ENCODE measurements around the gene C1S.

Gene C1S

DNA sequence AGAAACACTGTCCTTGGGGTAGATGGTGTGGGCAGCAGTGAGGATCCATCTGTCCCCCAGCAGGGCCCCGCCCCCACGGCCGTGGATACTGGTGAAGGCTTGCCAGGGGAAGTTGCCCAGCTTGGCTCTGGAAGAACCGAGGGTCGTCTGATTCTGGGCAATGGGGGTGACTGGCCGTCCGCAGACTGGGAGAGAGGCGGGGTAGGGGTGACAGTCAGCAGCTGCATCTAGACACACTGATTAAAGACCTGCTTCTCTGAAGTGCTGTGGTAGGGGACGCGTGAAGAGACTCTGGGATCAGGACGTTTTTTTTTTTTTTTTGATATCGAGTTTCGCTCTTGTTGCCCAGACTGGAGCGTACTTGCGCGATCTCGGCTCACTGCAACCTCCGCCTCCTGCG is 36.5 kb downstream of the C1S start:
- H3K27me3 ChIP-seq (ENCODE audit: insufficient read depth, low read depth, severe bottlenecking) = no peaks in the 10 kb centered on the region
- no peaks in the 10 kb centered on the region for H3K9me3 ChIP-seq (ENCODE audit: severe bottlenecking)
- no peak overlapping the region for H3K27ac ChIP-seq
- TF ChIP-seq, protein P1, sequence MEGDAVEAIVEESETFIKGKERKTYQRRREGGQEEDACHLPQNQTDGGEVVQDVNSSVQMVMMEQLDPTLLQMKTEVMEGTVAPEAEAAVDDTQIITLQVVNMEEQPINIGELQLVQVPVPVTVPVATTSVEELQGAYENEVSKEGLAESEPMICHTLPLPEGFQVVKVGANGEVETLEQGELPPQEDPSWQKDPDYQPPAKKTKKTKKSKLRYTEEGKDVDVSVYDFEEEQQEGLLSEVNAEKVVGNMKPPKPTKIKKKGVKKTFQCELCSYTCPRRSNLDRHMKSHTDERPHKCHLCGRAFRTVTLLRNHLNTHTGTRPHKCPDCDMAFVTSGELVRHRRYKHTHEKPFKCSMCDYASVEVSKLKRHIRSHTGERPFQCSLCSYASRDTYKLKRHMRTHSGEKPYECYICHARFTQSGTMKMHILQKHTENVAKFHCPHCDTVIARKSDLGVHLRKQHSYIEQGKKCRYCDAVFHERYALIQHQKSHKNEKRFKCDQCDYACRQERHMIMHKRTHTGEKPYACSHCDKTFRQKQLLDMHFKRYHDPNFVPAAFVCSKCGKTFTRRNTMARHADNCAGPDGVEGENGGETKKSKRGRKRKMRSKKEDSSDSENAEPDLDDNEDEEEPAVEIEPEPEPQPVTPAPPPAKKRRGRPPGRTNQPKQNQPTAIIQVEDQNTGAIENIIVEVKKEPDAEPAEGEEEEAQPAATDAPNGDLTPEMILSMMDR (IDR thresholded peaks at IDR 0.05; ENCODE audit: low read depth, low read length) = no peak
- no peak for DNase-seq
- H3K4me3 ChIP-seq (ENCODE audit: low read depth, low read length) = no peak overlapping the region
- H3K36me3 ChIP-seq = no peaks in the 10 kb centered on the region

DNA sequence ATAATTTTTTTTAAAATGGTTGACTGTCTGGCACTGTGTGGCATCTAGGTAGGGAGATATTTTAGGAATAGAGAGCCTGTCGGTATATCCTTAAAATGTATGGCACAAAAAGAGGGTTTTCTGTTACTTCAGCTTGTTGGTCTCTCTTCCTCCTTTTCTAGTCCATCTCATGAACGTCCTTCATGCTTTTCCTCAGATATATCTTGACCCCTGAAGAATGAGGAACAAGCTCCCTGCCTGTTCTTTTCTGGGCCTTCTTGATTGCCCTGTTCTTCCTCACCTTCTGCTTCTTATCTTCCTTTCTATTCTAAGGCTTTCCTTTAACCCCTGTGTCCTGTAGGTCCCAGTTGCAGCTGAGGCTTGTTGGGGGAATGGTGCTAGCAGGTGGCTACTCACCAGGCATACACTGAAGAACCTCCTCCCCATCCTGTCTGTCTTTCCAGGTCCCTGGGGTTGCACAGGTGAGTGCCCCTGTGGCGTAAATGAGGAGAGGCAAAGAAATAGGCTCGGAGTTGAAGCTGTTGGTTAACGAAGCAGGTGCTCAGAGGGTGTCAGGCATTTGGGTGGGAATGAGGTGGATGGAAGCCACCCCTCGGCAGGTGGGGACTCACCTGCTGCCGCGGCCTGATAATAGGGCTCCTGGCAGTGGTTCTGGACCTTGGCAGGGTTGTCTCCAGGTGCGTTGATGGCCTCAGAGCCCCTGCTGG is 38.9 kb downstream of the C1S start:
- Histone ChIP-seq H3K9me3 (ENCODE audit: severe bottlenecking) (no peaks in the 10 kb centered on the region), H3K4me3 (ENCODE audit: low read depth, low read length) (no peak overlapping the region), H3K27ac (no peak overlapping the region), H3K36me3 (no peaks in the 10 kb centered on the region), H3K27me3 (ENCODE audit: insufficient read depth, low read depth, severe bottlenecking) (no peaks in the 10 kb centered on the region)
- TF ChIP-seq, protein P1 (IDR thresholded peaks at IDR 0.05; ENCODE audit: low read depth, low read length) = no peak
- DNase-seq = no peak

DNA sequence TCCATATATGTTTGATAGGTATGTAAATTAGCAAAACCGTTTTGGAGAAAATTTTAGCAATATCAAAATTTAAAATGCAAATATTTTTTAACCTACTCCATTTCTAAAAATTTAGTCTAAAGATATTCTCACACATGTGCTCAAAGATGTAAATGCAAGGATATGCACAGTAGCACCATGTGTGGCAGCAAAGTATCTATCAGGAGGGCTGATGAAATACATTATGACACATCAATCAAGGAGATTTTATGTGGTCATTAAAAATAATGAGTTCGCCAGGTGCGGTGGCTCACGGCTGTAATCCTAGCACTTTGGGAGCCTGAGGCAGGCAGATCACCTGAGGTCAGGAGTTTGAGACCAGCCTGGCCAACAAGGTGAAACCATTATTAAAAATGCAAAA is 39.7 kb downstream of the C1S start:
- H3K27me3 ChIP-seq (ENCODE audit: insufficient read depth, low read depth, severe bottlenecking) = no peaks in the 10 kb centered on the region
- H3K36me3 ChIP-seq = no peaks in the 10 kb centered on the region
- DNase-seq = no peak
- H3K27ac ChIP-seq = no peak overlapping the region
- no peaks in the 10 kb centered on the region for H3K9me3 ChIP-seq (ENCODE audit: severe bottlenecking)
- H3K4me3 ChIP-seq (ENCODE audit: low read depth, low read length) = no peak overlapping the region
- TF ChIP-seq, protein P1 (IDR thresholded peaks at IDR 0.05; ENCODE audit: low read depth, low read length) = no peak

DNA sequence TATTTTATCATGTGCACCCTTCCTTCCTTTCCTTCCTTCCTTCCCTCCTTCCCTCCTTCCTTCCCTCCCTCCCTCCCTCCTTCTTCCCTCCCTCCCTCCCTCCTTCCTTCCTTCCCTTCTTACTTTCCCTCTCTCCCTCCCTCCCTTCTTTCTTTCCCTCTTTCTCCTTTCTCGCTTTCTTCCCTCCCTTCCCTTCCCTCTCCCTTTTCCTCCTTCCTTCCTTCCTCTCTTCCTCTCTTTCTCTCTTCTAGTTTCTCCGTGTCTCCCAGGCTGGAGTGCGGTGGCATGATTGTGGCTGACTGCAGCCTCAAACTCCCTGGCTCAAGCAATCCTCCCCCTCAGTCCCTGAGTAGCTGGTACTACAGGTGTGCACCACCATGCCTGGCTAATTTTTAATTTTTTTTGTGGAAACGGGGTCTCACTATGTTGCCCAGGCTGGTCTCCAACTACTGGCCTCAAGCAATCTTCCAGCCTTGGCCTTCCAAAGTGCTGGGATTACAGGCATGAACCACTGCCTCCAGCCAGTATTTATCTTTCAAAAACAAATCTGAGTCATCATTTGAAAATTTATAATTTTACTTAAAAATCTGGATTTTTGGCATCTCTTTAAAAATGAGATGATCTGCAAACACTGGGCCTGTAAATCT is 40.7 kb downstream of the C1S start:
- Histone ChIP-seq H3K36me3 (0 out of 2 replicates have a peak, but pooled peaks cover 3% of the 10 kb centered on the region), H3K9me3 (ENCODE audit: severe bottlenecking) (peaks cover 3% of the 10 kb centered on the region), H3K4me3 (ENCODE audit: low read depth, low read length) (no peak overlapping the region), H3K27ac (no peak overlapping the region), H3K27me3 (ENCODE audit: insufficient read depth, low read depth, severe bottlenecking) (no peaks in the 10 kb centered on the region)
- TF ChIP-seq, protein P1 (IDR thresholded peaks at IDR 0.05; ENCODE audit: low read depth, low read length) = no peak
- no peak for DNase-seq

DNA sequence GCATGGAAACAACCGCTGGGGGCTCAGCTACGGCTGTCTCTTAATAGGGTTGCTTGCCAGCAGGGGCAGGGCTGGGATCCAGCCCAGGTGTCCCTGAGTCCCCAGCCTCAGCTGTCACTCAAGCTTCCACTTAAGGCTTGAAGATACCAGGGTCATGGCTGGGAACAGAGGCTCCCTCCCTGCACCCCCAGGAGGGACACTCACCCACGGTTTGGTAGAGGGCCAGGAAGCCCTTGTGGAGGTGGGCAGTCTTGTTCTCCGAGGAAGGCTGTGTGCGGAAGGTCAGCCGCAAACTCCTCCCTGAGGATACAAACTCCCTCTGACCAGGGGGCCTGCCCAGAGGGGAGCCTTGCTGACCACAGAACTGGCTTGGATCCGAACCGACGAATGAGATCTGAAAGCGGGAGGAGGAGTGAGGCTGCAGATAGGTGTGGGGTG is 41.2 kb downstream of the C1S start:
- H3K4me3 ChIP-seq (ENCODE audit: low read depth, low read length) = no peak overlapping the region
- DNase-seq = no peak

More for the DNA sequence above, 41.2 kb downstream of the C1S start:
- H3K36me3 ChIP-seq = 0 out of 2 replicates have a peak, but pooled peaks cover 6% of the 10 kb centered on the region
- H3K27ac ChIP-seq = no peak overlapping the region
- TF ChIP-seq, protein P1 (IDR thresholded peaks at IDR 0.05; ENCODE audit: low read depth, low read length) = no peak
- no peaks in the 10 kb centered on the region for H3K27me3 ChIP-seq (ENCODE audit: insufficient read depth, low read depth, severe bottlenecking)
- peaks cover 6% of the 10 kb centered on the region for H3K9me3 ChIP-seq (ENCODE audit: severe bottlenecking)

Data from WERI-Rb-1 (cell line).